ENCODE data around the gene GABRB2.

GABRB2 gene

DNA sequence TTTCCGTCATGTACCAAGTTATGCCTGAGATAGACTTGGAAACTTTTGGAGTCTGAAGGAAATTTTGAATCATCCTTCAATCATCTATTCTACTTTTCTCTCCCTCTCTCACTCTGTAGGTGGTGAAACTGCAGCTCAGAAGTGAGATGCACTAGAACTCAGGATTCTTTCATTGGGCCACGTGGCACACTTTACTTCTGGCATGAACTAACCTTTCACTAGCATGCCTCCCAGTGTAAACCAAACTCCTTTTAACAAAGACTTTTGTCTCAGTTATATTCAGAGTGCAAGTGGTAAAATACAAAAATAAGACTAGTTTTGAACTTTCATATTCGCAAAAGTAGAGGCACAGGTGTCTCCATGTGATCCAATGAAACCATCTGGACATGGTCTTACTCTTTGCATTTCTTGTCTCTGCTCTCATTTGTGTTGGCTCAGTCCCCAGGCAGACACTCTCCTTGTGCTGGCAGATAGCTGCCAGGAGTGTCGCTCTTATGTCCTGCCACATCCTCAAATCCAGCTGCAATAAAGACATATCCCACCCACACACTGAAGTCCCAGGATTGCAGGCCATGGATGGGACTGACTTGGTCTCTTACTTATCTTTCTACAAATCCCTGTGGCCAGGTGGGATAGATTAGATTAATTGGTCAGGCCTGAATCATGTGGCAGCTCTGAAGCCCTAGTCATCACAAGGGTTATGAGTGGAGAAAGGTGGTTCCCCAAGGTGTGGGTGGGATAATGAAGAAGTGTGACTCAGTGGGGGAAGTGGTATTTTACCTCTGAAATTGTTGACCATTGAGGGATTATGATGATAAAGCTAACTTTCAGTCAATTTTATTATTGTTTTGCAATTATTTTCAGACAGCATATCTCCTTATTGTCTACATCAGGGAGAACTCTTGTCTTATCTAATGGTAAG is 267.5 kb downstream of the GABRB2 start:
- Histone ChIP-seq H3K9ac (ENCODE audit: low read depth, low read length) (no peak overlapping the region), H3K36me3 (ENCODE audit: insufficient read depth, low read length) (no peaks in the 10 kb centered on the region), H3K9me3 (ENCODE audit: insufficient read depth, low read length, severe bottlenecking) (no peaks in the 10 kb centered on the region), H4K20me1 (ENCODE audit: insufficient read depth, low read length) (no peaks in the 10 kb centered on the region), H3K4me1 (ENCODE audit: insufficient read depth, low read length) (no peaks in the 10 kb centered on the region), H2AFZ (ENCODE audit: low read depth, low read length) (no peak overlapping the region), H3K79me2 (ENCODE audit: insufficient read depth, low read length) (no peaks in the 10 kb centered on the region), H3K27ac (ENCODE audit: low read length) (no peak overlapping the region), H3K4me2 (ENCODE audit: insufficient read depth, low read length) (no peak overlapping the region), H3K27me3 (ENCODE audit: insufficient read depth, low read length, poor library complexity) (no peaks in the 10 kb centered on the region), H3K4me3 (ENCODE audit: low read depth in 1 of 2, low read length in 2 of 2) (no peak overlapping the region)
- no peak for DNase-seq
- TF ChIP-seq, protein P1, sequence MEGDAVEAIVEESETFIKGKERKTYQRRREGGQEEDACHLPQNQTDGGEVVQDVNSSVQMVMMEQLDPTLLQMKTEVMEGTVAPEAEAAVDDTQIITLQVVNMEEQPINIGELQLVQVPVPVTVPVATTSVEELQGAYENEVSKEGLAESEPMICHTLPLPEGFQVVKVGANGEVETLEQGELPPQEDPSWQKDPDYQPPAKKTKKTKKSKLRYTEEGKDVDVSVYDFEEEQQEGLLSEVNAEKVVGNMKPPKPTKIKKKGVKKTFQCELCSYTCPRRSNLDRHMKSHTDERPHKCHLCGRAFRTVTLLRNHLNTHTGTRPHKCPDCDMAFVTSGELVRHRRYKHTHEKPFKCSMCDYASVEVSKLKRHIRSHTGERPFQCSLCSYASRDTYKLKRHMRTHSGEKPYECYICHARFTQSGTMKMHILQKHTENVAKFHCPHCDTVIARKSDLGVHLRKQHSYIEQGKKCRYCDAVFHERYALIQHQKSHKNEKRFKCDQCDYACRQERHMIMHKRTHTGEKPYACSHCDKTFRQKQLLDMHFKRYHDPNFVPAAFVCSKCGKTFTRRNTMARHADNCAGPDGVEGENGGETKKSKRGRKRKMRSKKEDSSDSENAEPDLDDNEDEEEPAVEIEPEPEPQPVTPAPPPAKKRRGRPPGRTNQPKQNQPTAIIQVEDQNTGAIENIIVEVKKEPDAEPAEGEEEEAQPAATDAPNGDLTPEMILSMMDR (IDR thresholded peaks at IDR 0.05; ENCODE audit: borderline replicate concordance, extremely low read depth, low read length, poor library complexity, severe bottlenecking) = no peak
- no peak for TF ChIP-seq EZH2 (IDR thresholded peaks at IDR 0.05; ENCODE audit: borderline replicate concordance, low read depth, low read length, severe bottlenecking)
- no peak for ATAC-seq (ENCODE audit: insufficient read depth, low read depth)

DNA sequence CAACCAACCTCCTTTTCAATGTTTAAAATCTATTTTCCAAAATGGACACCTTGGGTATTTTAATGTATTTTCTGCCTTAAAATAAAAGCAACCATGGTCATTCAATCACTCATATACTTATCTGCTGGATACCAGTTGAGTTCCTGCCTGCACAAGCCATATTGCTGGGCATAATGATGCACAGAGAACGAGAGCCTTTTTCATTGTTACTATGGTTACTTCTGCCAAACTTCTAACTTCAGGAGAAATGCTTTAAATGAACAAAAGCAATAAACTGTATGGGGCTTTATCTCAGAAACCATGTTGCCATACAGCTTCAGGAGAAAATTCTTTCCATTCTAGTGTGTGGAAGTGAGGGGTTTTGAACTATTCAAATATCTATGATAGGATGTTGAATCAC is 269.5 kb downstream of the GABRB2 start:
- DNase-seq (no peak), ATAC-seq (ENCODE audit: insufficient read depth, low read depth) (no peak)
- Histone ChIP-seq H3K79me2 (ENCODE audit: insufficient read depth, low read length) (no peaks in the 10 kb centered on the region), H4K20me1 (ENCODE audit: insufficient read depth, low read length) (no peaks in the 10 kb centered on the region), H3K4me3 (ENCODE audit: low read depth in 1 of 2, low read length in 2 of 2) (no peak overlapping the region), H3K27me3 (ENCODE audit: insufficient read depth, low read length, poor library complexity) (no peaks in the 10 kb centered on the region), H3K27ac (ENCODE audit: low read length) (no peak overlapping the region), H3K36me3 (ENCODE audit: insufficient read depth, low read length) (no peaks in the 10 kb centered on the region), H3K4me2 (ENCODE audit: insufficient read depth, low read length) (no peak overlapping the region), H2AFZ (ENCODE audit: low read depth, low read length) (no peak overlapping the region), H3K9me3 (ENCODE audit: insufficient read depth, low read length, severe bottlenecking) (no peaks in the 10 kb centered on the region), H3K4me1 (ENCODE audit: insufficient read depth, low read length) (no peaks in the 10 kb centered on the region), H3K9ac (ENCODE audit: low read depth, low read length) (no peak overlapping the region)
- TF ChIP-seq, protein P1 (IDR thresholded peaks at IDR 0.05; ENCODE audit: borderline replicate concordance, extremely low read depth, low read length, poor library complexity, severe bottlenecking) = no peak
- no peak for TF ChIP-seq EZH2 (IDR thresholded peaks at IDR 0.05; ENCODE audit: borderline replicate concordance, low read depth, low read length, severe bottlenecking)

DNA sequence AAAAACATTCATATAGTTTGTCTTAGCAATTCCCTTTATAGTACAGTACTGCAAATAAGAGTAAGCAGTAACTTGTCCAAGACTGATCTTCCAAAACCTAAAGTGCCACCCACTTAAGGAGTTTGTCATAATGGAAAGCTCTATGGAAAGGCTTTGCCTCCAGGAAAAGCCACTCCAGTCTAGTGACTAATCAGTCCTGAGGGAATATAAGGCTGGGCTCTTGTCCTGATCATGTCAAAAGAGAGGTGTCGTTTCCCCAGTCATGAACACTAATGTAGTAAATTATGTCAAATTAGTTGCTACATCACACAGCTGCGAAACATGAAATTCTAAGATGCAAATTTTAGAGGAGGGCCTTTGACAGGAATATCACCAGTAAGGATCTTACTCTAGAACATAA is 271.6 kb downstream of the GABRB2 start:
- Histone ChIP-seq H3K27me3 (ENCODE audit: insufficient read depth, low read length, poor library complexity) (no peaks in the 10 kb centered on the region), H3K9ac (ENCODE audit: low read depth, low read length) (no peak overlapping the region), H3K4me2 (ENCODE audit: insufficient read depth, low read length) (no peak overlapping the region), H2AFZ (ENCODE audit: low read depth, low read length) (no peak overlapping the region), H3K27ac (ENCODE audit: low read length) (no peak overlapping the region), H3K9me3 (ENCODE audit: insufficient read depth, low read length, severe bottlenecking) (peaks cover 2% of the 10 kb centered on the region), H3K79me2 (ENCODE audit: insufficient read depth, low read length) (no peaks in the 10 kb centered on the region), H3K4me3 (ENCODE audit: low read depth in 1 of 2, low read length in 2 of 2) (no peak overlapping the region), H3K4me1 (ENCODE audit: insufficient read depth, low read length) (no peaks in the 10 kb centered on the region), H4K20me1 (ENCODE audit: insufficient read depth, low read length) (no peaks in the 10 kb centered on the region), H3K36me3 (ENCODE audit: insufficient read depth, low read length) (no peaks in the 10 kb centered on the region)
- DNase-seq (no peak), ATAC-seq (ENCODE audit: insufficient read depth, low read depth) (no peak)
- TF ChIP-seq EZH2 (IDR thresholded peaks at IDR 0.05; ENCODE audit: borderline replicate concordance, low read depth, low read length, severe bottlenecking) = no peak
- TF ChIP-seq, protein P1 (IDR thresholded peaks at IDR 0.05; ENCODE audit: borderline replicate concordance, extremely low read depth, low read length, poor library complexity, severe bottlenecking) = no peak
